Subcutaneous adipose tissue (tissue), 4 donors: ENCODE results near the gene METTL2A. TPM values are rescaled to one million over a fixed set of nuclear protein-coding genes. Genes with fewer than 3 reads are reported as not detected.

Experiments
- CTCF ChIP-seq: fragments of 450-650 bp; IDR thresholded peaks from one replicate; pipeline ENCODE4 v1.5.1; 2016; ENCODE audit warnings: low read depth, mild to moderate bottlenecking, control low read depth, antibody characterized with exemption, moderate library complexity
- small RNA-seq: library from RNA; depleted of rRNA; stranded (forward); fragments of <200 nt; gene quantifications from one replicate; pipeline ENCODE3, GENCODE V24; 2016
- total RNA-seq, 4 donors: library from RNA; depleted of rRNA; stranded (reverse); fragments of >200 nt; gene quantifications; one replicate each; pipeline ENCODE4 v1.1.0, GENCODE V29; 2016

METTL2A gene
- total RNA-seq, 4 donors from 2014 or later = 8.5 to 21.5 (median 11.4) TPM

GRCh38 chr17:62444063-62444462 is 20.4 kb downstream of the METTL2A start:
- no peak for TF ChIP-seq CTCF

GRCh38 chr17:62456016-62456415 is 32.3 kb downstream of the METTL2A start:
- no peak for TF ChIP-seq CTCF

- no peak for TF ChIP-seq CTCF
Measured at GRCh38 chr17:62478424-62478879, 54.8 kb downstream of the METTL2A start, which contains the start of gene TLK2. Gene TLK2 (plus strand): TSS chr17:62478825. CDS start chr17:62481126, 2,301 bp downstream.

Small RNA genes within 50 kb of the gene (small RNA-seq; reads per million reads assigned to genes)
- not detected for gene RNU7-52P

Other genes starting within 250 kb of the METTL2A start
- not detected for gene EFCAB3, start 43.3 kb upstream of the METTL2A start, total RNA-seq
- 10 to 100 TPM; 35.2 to 49.2 (median 43.6) TPM for gene TLK2, start 54.9 kb downstream of the METTL2A start, total RNA-seq
- 10 to 100 TPM; 10.6 to 40.5 (median 21.6) TPM for gene MRC2, start 203.8 kb downstream of the METTL2A start, total RNA-seq